Measurements from ENCODE around the gene CAMK1D.

- TF ChIP-seq JUN (CRISPR knock-in tag; IDR thresholded peaks at IDR 0.05) = no peak
- TF ChIP-seq, protein P1, sequence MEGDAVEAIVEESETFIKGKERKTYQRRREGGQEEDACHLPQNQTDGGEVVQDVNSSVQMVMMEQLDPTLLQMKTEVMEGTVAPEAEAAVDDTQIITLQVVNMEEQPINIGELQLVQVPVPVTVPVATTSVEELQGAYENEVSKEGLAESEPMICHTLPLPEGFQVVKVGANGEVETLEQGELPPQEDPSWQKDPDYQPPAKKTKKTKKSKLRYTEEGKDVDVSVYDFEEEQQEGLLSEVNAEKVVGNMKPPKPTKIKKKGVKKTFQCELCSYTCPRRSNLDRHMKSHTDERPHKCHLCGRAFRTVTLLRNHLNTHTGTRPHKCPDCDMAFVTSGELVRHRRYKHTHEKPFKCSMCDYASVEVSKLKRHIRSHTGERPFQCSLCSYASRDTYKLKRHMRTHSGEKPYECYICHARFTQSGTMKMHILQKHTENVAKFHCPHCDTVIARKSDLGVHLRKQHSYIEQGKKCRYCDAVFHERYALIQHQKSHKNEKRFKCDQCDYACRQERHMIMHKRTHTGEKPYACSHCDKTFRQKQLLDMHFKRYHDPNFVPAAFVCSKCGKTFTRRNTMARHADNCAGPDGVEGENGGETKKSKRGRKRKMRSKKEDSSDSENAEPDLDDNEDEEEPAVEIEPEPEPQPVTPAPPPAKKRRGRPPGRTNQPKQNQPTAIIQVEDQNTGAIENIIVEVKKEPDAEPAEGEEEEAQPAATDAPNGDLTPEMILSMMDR (IDR thresholded peaks at IDR 0.05) = peak; percentile 88
- no peak for TF ChIP-seq NR3C1 (CRISPR knock-in tag; conservative IDR thresholded peaks at IDR 0.05; ENCODE audit: low read depth)
- no peak for TF ChIP-seq ZNF138 (CRISPR knock-in tag; conservative IDR thresholded peaks at IDR 0.05)
- no peak for TF ChIP-seq ZBTB21 (CRISPR knock-in tag; IDR thresholded peaks at IDR 0.05; ENCODE audit: borderline replicate concordance)
- TF ChIP-seq, protein P2, sequence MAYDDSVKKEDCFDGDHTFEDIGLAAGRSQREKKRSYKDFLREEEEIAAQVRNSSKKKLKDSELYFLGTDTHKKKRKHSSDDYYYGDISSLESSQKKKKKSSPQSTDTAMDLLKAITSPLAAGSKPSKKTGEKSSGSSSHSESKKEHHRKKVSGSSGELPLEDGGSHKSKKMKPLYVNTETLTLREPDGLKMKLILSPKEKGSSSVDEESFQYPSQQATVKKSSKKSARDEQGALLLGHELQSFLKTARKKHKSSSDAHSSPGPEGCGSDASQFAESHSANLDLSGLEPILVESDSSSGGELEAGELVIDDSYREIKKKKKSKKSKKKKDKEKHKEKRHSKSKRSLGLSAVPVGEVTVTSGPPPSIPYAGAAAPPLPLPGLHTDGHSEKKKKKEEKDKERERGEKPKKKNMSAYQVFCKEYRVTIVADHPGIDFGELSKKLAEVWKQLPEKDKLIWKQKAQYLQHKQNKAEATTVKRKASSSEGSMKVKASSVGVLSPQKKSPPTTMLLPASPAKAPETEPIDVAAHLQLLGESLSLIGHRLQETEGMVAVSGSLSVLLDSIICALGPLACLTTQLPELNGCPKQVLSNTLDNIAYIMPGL (CRISPR knock-in tag; IDR thresholded peaks at IDR 0.05) = no peak
- TF ChIP-seq SP1 (CRISPR knock-in tag; conservative IDR thresholded peaks at IDR 0.05) = no peak
- no peak for TF ChIP-seq ZNF396 (CRISPR knock-in tag; IDR thresholded peaks at IDR 0.05; ENCODE audit: borderline replicate concordance)
- no peak for TF ChIP-seq ZNF219 (CRISPR knock-in tag; IDR thresholded peaks at IDR 0.05; ENCODE audit: borderline replicate concordance)
- TF ChIP-seq ZNF121 (CRISPR knock-in tag; IDR thresholded peaks at IDR 0.05) = no peak
- TF ChIP-seq FOXK1 (CRISPR knock-in tag; IDR thresholded peaks at IDR 0.05) = no peak
- TF ChIP-seq FOXJ3 (CRISPR knock-in tag; IDR thresholded peaks at IDR 0.05; ENCODE audit: borderline replicate concordance) = no peak
Measured at GRCh38 chr10:12782537-12782936, 433.2 kb downstream of the CAMK1D start.

Data from WTC11 (cell line).